M059J (cell line): Measurements from ENCODE around the gene PIM1. TPM values are rescaled to one million over a fixed set of nuclear protein-coding genes. Genes with fewer than 3 reads are reported as not detected.
A peak's percentile ranks its signal among the peaks of the same experiment; 100 is the strongest.
"Not testable (repeated sequence)": the region's sequence is repeated elsewhere in the genome, so short reads cannot be mapped to it uniquely, and the experiment has no call there.

Experiments
- DNase-seq: peaks from one replicate; pipeline ENCODE4 v3.0.0-alpha.2; 2012; ENCODE audit warnings: low read depth
- total RNA-seq: library from RNA; depleted of rRNA; stranded (reverse); fragments of >200 nt; shearing (Covaris generic); gene quantifications from 2 replicates; pipeline ENCODE4 v1.2.3, GENCODE V29; 2014

PIM1 gene
- total RNA-seq, 1 experiment from 2014 or later, result 22.0 TPM

DNA sequence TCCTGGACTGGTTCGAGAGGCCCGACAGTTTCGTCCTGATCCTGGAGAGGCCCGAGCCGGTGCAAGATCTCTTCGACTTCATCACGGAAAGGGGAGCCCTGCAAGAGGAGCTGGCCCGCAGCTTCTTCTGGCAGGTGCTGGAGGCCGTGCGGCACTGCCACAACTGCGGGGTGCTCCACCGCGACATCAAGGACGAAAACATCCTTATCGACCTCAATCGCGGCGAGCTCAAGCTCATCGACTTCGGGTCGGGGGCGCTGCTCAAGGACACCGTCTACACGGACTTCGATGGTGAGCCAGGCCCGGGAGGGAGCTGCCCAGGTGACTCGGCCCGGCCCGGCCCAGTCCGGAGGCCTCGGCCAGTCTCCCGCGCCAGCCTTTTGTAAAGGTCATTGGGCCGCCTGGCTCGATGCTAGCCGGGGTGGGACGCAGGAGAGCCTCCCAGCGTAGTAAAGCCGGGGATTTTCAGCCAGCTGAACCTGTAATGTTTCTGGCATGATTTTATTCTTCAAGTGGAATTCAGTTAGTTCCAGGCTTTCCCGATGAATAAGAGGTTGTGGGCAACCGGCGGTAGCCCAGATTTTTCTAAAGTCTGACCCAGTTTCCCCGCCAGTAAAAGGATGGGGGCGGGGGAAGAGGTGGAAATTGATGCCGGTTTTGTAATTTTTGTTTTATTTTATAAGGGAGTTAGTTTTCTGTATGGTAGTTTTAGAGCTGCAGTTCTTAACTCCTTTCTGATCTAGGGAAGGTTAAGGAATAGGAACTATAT, 1.4 kb downstream of the PIM1 start:
- peak; percentile 78 for DNase-seq

DNA sequence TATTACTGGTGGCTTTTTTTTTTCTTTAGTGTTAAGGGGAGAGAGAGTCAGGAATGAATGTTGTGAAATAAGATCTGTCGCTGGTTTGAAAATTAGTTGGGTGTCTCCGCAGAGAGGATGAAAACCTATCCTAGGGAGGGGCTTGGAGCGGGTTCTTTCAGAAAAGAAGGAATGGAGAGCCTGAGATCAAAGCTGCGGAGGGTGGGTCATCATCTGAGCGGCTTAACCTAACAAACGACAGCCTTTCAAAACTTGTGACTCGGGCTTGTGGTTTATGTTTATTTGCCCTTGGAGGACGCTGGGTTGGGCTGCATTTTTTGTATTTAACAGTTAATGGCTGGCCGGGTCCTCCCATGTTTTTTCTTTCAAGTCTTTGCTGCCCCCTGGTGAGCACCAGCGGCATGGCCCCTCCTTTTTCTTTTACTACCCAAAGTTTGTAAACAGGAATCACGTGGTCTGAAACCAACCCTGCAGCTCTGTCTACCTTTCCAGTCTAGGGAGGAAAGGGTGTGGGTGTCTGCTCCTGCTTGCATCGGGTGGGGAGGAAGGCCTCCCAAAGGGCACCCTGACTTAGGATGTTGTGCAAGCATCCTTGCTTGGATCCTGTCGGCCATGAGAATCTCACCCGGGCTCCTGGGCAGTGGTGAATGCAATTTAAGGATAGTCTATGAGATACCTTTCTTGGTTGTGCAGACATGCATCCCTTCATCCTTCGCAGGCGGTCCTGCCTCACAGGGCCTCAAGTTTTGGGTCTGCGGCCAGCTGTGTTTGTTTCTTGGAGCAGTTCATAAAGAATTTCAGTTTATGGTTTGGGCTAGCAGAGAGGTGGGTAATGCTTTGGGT, 2.2 kb downstream of the PIM1 start:
- DNase-seq, result peak; percentile 99

DNA sequence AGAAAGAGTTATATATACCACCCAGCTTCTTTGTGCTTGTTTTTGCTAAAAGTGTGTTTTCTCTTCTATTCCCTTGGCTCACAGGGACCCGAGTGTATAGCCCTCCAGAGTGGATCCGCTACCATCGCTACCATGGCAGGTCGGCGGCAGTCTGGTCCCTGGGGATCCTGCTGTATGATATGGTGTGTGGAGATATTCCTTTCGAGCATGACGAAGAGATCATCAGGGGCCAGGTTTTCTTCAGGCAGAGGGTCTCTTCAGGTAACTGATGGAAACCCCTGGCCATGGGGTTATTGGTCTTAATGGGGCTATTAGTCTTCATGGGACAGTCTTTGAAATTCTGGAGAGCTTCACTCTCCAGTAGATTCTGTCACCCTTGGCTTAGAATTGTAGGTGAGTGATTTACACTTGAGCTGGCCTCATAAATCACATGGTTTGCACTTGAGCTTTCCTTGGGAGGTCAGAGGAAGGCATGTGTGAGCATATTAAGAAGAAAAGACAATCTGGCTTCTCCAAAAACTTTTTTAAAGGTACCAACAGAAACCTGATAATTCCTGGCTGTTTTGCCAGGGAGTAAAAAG, 3.0 kb downstream of the PIM1 start:
- no peak for DNase-seq

DNA sequence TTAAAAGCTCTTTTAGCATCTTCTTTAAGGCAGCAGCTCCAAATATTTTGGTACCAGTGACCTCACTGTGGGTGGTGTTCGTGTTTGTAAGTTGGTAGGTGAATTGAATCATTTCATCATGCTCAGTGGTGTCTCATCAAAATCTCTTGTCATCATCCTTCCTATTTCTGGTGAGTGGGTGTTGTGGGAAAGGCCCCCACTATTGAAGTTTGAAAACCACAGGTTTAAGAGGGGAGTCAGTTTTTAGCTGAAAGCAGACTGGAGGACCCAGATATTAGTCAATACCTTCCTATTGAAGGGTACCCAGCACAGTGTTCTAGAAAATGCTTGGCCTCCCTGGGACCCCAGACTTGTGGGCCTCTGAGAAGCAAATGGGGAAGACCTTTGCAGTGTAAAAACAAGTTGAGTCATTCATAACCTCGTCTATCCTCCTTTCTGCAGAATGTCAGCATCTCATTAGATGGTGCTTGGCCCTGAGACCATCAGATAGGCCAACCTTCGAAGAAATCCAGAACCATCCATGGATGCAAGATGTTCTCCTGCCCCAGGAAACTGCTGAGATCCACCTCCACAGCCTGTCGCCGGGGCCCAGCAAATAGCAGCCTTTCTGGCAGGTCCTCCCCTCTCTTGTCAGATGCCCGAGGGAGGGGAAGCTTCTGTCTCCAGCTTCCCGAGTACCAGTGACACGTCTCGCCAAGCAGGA, 3.7 kb downstream of the PIM1 start:
- DNase-seq, result no peak

DNA sequence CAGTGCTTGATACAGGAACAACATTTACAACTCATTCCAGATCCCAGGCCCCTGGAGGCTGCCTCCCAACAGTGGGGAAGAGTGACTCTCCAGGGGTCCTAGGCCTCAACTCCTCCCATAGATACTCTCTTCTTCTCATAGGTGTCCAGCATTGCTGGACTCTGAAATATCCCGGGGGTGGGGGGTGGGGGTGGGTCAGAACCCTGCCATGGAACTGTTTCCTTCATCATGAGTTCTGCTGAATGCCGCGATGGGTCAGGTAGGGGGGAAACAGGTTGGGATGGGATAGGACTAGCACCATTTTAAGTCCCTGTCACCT, 4.2 kb downstream of the PIM1 start:
- no peak for DNase-seq

DNA sequence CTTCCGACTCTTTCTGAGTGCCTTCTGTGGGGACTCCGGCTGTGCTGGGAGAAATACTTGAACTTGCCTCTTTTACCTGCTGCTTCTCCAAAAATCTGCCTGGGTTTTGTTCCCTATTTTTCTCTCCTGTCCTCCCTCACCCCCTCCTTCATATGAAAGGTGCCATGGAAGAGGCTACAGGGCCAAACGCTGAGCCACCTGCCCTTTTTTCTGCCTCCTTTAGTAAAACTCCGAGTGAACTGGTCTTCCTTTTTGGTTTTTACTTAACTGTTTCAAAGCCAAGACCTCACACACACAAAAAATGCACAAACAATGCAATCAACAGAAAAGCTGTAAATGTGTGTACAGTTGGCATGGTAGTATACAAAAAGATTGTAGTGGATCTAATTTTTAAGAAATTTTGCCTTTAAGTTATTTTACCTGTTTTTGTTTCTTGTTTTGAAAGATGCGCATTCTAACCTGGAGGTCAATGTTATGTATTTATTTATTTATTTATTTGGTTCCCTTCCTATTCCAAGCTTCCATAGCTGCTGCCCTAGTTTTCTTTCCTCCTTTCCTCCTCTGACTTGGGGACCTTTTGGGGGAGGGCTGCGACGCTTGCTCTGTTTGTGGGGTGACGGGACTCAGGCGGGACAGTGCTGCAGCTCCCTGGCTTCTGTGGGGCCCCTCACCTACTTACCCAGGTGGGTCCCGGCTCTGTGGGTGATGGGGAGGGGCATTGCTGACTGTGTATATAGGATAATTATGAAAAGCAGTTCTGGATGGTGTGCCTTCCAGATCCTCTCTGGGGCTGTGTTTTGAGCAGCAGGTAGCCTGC, 4.8 kb downstream of the PIM1 start:
- no peak for DNase-seq

DNA sequence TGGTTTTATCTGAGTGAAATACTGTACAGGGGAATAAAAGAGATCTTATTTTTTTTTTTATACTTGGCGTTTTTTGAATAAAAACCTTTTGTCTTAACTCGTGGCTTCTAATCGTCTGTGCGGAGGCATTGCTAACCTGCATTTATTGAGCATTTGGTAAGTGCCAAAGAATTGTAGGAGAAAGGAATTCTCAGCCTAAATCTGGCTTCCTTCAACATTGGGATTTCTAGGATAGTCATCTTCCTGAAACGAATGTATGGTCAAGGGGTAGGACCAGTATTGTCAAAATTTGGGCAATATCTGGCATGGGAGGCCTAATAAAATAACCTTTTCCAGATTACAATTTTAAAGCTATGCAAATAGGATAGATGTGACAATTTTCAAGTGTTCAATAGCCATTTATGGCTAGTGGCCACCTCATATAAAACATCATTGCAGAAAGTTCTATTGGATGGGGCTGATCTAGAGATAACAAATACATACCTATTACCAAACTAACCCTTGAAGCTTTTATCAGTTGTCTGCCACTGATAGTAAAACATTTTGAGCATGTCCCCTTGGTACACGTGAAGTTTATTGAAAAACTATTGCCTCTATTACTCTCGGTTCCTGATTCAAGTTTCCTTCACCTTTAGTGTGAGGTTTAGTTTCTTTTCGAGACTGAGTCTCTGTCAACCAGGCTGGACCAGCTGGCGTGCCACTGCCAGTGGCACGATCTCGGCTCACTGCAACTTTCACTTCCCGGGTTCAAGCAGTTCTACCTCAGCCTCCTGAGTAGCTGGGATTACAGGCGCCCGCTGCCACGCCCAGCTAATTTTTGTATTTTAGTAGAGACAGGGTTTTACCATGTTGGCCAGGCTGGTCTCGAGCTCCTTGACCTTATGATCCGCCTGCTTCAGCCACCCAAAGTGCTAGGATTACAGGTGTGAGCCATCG, 5.6 kb downstream of the PIM1 start:
- no peak for DNase-seq

DNA sequence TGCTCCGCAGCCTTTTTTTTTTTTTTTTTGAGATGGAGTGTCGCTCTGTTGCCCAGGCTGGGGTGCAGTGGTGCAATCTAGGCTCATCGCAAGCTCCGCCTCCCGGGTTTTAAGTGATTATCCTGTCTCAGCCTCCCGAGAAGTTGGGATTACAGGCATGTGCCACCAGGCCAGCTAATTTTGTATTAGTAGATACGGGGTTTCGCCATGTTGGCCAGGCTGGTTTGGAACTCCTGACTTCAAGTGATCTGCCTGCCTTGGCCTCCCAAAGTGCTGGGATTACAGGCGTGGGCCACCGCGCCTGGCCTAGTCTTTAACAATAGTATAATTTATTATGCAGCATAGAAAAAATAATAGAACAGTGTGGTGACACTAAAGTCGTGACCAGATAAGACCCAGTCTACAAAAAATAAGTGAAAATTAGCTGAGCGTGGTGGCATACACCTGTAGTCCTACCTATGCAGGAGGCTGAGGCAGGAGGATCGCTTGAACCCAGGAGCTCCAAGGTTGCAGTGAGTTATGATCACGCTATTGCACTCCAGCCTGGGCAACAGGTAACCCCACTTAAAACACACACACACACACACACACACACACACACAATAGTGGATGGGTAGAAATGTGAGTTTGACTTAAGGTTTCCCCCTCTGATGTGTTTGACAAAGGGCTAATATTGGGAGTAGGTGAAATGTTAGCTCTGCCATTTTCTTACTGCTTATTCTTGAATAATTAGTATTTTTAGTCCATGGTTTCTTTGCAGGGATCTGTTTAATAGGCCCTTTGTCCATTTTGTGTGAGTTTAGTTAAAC, 6.5 kb downstream of the PIM1 start:
- no peak for DNase-seq

DNA sequence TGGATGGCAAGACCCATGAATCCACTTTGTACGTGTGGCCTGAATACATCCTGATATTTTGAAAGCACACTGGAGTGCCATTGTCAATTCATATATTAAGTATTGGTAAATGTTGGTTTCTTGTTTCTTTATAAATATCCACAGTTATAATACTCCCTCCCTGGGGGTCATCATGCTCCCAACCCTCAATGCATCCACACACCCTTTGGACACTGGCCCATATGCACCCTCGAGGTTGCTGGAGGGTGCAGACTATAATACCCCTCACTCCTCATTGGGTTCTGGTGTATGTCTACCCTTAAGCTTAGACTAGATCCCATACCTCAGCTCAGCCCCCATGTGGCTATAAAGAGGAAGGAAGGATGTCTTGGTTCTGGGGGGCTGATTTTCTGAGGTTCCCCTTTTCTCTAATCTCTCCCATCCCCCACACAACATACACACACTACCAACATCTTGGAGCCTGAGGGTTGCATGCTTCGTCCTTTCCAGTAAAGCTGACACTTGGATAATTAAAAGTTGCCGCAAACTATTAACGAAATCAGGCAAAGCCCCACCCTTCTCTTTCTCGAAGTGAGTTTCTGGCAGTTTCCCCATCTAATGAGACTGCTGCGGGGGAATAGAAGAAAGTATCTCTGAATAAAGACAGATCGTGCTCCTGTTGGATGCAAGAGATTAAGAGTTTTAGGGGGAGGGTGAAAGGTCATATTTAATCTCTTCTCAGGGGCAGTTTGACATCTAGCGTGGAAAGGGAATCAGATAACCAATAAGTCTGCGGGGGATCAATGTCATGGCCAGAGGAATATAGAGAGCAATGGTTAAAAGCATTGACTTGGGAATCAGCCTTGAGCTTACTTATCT, 7.4 kb downstream of the PIM1 start:
- no peak for DNase-seq

DNA sequence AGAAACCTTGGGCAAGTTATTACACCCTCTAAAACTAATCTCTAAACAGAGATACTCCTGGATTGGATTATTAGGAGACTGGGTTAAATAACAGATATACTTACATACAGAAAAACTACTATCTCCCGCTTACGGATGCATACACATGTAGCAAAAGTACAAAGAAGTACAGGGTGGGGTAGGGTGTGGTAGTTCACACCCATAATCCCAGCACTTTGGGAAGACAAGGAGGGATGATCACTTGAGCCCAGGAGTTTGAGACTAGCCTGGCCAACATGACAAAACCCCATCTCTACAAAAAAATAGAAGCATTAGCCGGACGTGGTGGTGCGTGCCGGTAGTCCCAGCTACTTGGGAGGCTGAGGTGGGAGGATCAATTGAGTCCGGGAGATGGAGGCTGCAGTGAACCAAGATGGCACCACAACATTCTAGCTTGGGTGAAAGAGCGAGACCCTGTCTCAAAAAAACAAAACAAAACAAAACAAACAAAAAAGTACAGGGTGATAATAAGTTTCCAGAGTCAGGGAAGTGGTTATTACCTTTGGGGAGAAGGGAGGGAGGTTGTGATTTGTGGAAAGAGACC, 8.1 kb downstream of the PIM1 start:
- DNase-seq, result no peak

DNA sequence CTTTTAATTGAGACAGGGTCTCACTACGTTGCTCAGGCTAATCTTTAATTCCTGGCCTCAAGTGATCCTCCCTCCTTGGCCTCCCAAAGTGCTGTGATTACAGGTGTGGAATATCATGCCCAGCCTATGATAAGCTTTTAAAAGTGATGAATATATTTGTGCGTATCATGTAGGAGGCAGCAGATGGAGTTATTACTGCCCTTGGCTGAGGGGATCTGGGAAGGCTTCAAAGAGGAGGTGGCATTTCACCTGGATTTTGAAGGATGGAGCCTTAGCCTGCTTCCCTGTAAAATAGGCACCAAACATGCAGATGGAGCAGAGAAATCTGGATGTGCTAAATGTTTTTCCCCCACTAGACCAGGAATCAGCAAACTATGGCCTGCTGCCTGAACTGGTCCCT, 10.1 kb downstream of the PIM1 start:
- no peak for DNase-seq

DNA sequence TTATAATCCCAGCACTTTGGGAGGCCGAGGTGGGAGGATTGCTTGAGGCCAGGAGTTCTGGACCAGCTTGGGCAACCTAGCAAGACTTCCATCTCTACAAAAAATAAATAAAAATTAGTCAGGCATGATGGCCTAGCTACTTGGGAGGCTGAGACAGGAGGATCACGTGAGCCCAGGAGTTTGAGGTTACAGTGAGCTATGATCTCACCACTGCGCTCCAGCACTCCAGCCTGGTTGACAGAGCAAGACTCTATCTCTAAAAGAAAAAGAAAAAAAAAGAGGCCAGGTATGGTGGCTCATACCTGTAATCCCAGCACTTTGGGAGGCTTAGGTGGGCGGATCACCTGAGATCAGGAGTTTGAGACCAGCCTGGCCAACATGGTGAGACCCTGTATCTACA, 10.7 kb downstream of the PIM1 start:
- peak; percentile 38 for DNase-seq

DNA sequence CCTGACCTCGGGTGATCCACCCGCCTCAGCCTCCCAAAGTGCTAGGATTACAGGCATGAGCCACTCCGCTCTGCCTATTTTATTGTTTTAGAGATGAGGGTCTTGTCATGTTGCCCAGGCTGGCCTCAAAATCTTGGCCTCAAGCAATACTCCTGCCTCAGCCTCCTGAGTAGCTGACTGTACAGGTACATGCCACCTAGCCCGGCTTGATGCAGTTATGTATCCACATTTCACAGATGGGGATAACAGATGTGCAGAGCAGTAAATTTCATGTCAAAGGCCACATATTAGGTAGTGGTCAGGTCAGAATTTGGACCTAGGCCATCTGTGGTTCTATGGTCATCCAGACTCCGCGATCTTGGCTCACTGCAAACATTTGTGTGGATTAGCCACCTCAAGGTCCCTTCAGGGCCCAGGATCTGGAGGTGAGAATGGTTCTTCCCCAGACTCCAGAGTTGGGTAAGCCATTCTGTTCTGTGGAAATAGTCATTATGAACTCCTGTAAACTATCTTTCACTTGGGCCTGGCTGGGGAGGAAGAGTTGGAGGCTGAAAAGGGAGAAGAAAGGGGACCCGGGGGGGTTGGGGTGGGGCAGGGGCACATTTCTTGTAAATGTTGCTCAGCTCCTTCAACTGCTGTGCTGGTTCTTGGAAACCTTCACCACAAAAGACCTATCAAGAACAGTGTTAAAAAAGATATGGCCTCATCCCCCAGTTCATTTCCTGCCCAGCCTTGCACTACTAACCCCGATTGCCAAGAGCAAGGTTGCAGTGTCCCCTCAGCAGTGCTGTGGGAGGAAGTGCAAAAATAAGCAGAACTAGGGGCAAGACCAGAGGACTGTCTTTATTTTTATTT, 13.0 kb downstream of the PIM1 start:
- DNase-seq, result no peak

DNA sequence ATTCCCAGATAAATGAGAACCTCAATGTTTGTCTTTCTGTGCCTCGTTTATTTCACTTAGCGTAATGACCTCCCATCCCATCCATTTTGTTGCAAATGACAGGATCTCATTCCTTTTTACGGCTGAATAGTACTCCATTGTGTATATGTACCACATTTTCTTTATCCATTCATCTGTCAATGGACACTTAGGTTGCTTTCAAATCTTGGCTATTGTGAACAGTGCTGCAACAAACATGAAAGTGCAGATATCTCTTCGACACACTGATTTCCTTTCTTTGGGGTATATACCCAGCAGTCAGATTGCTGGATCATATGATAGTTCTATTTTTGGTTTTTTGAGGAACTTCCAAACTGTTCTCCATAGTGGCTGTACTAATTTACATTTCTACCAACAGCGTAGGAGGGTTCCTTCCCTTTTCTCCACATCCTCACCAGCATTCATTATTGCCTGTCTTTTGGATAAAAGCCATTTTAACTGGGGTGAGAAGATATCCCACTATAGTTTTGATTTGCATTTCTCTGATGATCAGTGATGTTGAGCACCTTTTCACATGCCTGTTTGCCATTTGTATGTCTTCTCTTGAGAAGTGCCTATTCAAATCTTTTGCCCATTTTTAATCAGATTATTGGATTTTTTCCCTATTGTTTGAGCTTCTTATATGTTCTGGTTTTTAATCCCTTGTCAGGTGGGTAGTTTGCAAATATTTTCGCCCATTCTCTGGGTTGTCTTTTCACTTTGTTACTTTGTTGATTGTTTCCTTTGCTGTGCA, 16.2 kb downstream of the PIM1 start:
- not testable (repeated sequence) for DNase-seq

DNA sequence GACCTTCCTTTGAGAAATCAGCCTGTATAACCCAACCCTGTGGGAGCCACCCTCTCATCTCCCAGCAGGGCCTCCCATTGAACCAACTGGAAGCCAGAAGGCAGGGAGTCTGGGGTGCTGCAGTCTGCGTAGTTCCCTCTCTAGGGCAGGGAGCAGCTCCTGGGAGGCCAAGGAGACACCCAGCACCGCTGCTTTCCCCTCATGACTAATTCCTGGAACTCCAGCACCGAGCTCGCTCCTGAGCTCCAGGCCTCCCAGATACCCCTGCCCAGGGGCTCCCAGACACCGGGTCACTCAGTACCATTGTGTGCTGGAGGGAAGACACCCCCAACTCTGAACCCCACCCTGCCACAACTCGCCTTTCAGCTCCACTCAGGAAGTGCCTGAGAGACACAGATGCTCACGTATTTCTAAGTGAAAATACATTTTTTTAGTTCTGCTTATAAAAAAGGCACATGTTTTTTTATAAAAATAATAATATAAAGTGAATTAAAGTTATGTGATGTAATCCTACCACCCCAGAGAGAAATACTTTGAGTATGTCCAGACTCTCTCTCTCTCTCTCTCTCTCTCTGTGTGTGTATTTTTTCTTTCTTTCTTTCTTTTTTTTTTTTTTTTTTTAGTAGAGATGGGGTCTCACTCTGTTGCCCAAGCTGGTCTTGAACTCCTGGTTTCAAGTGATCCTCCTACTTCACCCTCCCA, 17.5 kb downstream of the PIM1 start:
- DNase-seq, result no peak
